ENCODE results near the gene IGSF3.

IGSF3 gene

DNA sequence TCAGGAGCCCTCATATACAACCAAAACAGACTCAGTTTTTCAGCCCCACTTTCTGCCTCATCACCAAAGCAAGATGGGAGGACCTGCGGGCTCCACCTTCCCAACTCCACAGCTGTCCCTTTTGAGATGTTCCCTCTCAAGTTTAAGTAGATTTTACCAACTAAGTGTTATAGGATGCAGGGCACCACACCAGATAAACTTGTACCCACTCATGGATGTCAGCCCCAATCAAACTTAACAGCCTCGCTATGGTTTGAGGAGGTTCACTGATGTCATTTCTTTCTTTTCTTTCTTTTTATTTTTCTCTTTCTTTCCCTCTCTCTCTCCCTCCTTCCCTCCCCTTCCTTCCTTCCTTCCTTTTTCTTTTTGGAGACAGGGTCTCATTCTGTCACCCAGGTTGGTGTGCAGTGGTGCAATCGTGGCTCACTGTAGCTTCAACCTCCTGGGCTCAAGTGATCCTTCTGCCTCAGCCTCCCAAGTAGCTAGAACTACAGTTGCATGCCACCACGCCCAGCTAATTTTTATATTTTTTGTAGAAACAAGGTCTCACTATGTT lies 110.1 kb downstream of the IGSF3 start:
- Histone ChIP-seq H3K27me3 (ENCODE audit: control insufficient read depth, insufficient read depth, low read length) (no peaks in the 10 kb centered on the region), H3K4me3 (ENCODE audit: low read depth, low read length) (no peak overlapping the region), H3K9me3 (ENCODE audit: control insufficient read depth, low read length) (no peaks in the 10 kb centered on the region), H2AFZ (no peak overlapping the region), H3K9ac (no peak overlapping the region), H3K79me2 (no peaks in the 10 kb centered on the region), H3K4me1 (no peaks in the 10 kb centered on the region), H3K36me3 (ENCODE audit: control insufficient read depth, insufficient read depth, low read length) (no peaks in the 10 kb centered on the region), H3K4me2 (ENCODE audit: low read length) (no peak overlapping the region), H3K27ac (no peak overlapping the region)
- no peak for TF ChIP-seq CTCF (IDR thresholded peaks at IDR 0.05)

GRCh38 chr1:116556289-116557006 lies 111.1 kb downstream of the IGSF3 start:
- no peaks in the 10 kb centered on the region for H3K27me3 ChIP-seq (ENCODE audit: control insufficient read depth, insufficient read depth, low read length)
- no peaks in the 10 kb centered on the region for H3K36me3 ChIP-seq (ENCODE audit: control insufficient read depth, insufficient read depth, low read length)
- H2AFZ ChIP-seq = no peak overlapping the region
- peaks cover 2% of the 10 kb centered on the region for H3K79me2 ChIP-seq
- no peak overlapping the region for H3K9ac ChIP-seq
- H3K27ac ChIP-seq = no peak overlapping the region
- H3K4me2 ChIP-seq (ENCODE audit: low read length) = no peak overlapping the region
- H3K9me3 ChIP-seq (ENCODE audit: control insufficient read depth, low read length) = no peaks in the 10 kb centered on the region
- H3K4me1 ChIP-seq = no peaks in the 10 kb centered on the region
- H3K4me3 ChIP-seq (ENCODE audit: low read depth, low read length) = no peak overlapping the region
- TF ChIP-seq CTCF (IDR thresholded peaks at IDR 0.05) = no peak

DNA sequence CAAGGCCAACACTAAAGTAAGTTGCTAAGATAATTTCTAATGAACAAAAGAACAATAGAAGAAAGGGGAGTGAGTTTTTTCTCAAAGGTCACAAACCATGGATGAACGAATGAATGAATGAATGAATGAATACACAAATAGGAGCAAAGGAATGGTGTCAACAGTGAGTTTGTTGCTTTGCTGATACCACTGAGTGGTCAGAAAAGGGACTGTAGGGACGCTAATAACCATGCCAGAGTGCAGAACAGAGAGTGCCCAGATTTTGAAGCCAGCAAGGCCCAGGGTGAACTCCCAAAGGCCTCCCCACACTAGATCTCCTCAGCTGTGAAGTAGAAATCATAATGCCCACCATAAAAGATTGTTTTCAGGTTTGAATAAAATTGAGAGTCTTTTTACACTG lies 112.6 kb downstream of the IGSF3 start:
- Histone ChIP-seq H3K27ac (no peak overlapping the region), H3K4me3 (ENCODE audit: low read depth, low read length) (no peak overlapping the region), H3K4me1 (no peaks in the 10 kb centered on the region), H2AFZ (no peak overlapping the region), H3K9ac (no peak overlapping the region), H3K9me3 (ENCODE audit: control insufficient read depth, low read length) (no peaks in the 10 kb centered on the region), H3K79me2 (peaks cover 4% of the 10 kb centered on the region), H3K4me2 (ENCODE audit: low read length) (no peak overlapping the region), H3K27me3 (ENCODE audit: control insufficient read depth, insufficient read depth, low read length) (no peaks in the 10 kb centered on the region), H3K36me3 (ENCODE audit: control insufficient read depth, insufficient read depth, low read length) (no peaks in the 10 kb centered on the region)
- TF ChIP-seq CTCF (IDR thresholded peaks at IDR 0.05) = no peak

DNA sequence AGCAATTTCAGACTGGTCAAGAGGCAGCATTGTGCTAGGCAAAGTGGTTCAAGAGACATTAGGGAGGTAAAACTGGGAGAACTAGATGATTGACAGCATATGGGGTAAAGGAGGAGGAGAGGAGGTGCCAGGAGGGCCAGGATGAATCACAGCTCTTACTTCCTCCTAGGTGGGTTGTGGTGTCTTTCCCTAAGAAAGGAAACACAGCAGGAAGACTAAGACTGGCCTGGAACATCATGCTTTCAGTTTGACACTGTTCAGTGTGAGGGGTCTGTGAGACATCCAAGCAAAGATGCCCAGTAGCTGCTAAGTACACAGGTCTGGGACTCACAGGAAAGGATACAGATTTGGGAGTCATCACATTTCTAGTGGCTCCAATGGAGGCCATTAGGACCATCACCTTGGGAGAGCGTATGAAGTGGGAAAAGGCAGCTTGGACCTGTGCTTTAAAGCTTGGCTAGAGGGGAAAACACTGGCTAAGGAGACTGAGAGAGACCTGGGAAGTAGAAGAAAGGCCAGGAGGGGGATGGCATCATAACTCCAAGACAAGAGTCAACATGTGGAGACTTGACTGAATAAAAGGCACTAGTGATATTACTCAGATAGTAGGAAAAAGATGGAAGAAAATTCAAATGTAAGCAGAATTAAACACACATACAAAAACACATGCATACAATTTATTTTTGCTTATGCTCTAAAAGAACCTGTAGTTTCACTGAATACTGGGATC lies 114.0 kb downstream of the IGSF3 start:
- TF ChIP-seq CTCF (IDR thresholded peaks at IDR 0.05) = no peak
- no peak overlapping the region for H3K9ac ChIP-seq
- H3K27ac ChIP-seq = no peak overlapping the region
- H3K4me3 ChIP-seq (ENCODE audit: low read depth, low read length) = no peak overlapping the region
- H3K36me3 ChIP-seq (ENCODE audit: control insufficient read depth, insufficient read depth, low read length) = no peaks in the 10 kb centered on the region
- H3K4me1 ChIP-seq = no peaks in the 10 kb centered on the region
- H3K4me2 ChIP-seq (ENCODE audit: low read length) = no peak overlapping the region
- peaks cover 4% of the 10 kb centered on the region for H3K79me2 ChIP-seq
- H3K9me3 ChIP-seq (ENCODE audit: control insufficient read depth, low read length) = no peaks in the 10 kb centered on the region
- H3K27me3 ChIP-seq (ENCODE audit: control insufficient read depth, insufficient read depth, low read length) = no peaks in the 10 kb centered on the region
- no peak overlapping the region for H2AFZ ChIP-seq
